A549 (cell line): ENCODE measurements around the gene TNPO2.

Experiments
- BHLHE40 ChIP-seq: IDR thresholded peaks from 2 replicates; pipeline ENCODE4 v1.6.1; 2012; ENCODE audit warnings: low read depth, low read length, inconsistent platforms
- CHD2 ChIP-seq: fragments of 150-350 bp; IDR thresholded peaks from 2 replicates; pipeline ENCODE4 v1.6.1; 2014; ENCODE audit warnings: low read length; ENCODE audit not compliant: partially characterized antibody
- CTCF ChIP-seq: fragments of >200 bp; sonication (Bioruptor Twin); formaldehyde crosslinking; IDR thresholded peaks from 3 replicates; pipeline ENCODE4 v1.5.1; 2016
- EP300 ChIP-seq, 2 experiments: fragments of >200 bp; sonication (Bioruptor Twin); formaldehyde crosslinking; IDR thresholded peaks; 2 replicates in 1 of 2; 3 replicates in 1 of 2; pipeline ENCODE4 v1.6.1; 2016 to 2017
- JUNB ChIP-seq: fragments of >200 bp; sonication (Bioruptor Twin); formaldehyde crosslinking; IDR thresholded peaks from 2 replicates; pipeline ENCODE4 v1.6.1; 2016
- PHF8 ChIP-seq: fragments of 200-600 bp; sonication (generic); IDR thresholded peaks from 2 replicates; pipeline ENCODE4 v1.6.1; 2016; ENCODE audit warnings: low read depth, mild to moderate bottlenecking, antibody characterized with exemption, moderate library complexity, borderline replicate concordance
- POLR2A ChIP-seq: IDR thresholded peaks from 2 replicates; pipeline ENCODE4 v1.6.1; 2012; ENCODE audit warnings: mild to moderate bottlenecking, low read length
- RAD21 ChIP-seq, 2 experiments: fragments of >200 bp in 1 of 2; sonication (Bioruptor Twin) in 1 of 2; formaldehyde crosslinking in 1 of 2; IDR thresholded peaks in 1 of 2; conservative IDR thresholded peaks in 1 of 2; 2 replicates in 1 of 2; 3 replicates in 1 of 2; pipeline ENCODE4 v1.6.1; 2012 to 2018; ENCODE audit warnings: inconsistent platforms in 1 of 2
- ZFP36 ChIP-seq: fragments of 450-650 bp; IDR thresholded peaks from 2 replicates; pipeline ENCODE4 v1.6.1; 2014; ENCODE audit warnings: borderline replicate concordance; ENCODE audit not compliant: partially characterized antibody

GRCh38 chr19:12703046-12703445 lies 20.7 kb downstream of the TNPO2 start:
- TF ChIP-seq EP300 (IDR thresholded peaks at IDR 0.05) (no peak), CTCF (no peak), RAD21 (conservative IDR thresholded peaks at IDR 0.05 in 1 of 2, IDR thresholded peaks at IDR 0.05 in 1 of 2) (no peak), BHLHE40 (no peak), ZFP36 (no peak), PHF8 (no peak), POLR2A (no peak), JUNB (no peak), CHD2 (no peak)
